Esophagus (tissue), 2 donors: ENCODE results near the gene IFFO2. TPM values are rescaled to one million over a fixed set of nuclear protein-coding genes. Genes with fewer than 3 reads are reported as not detected.
A peak's percentile ranks its signal among the peaks of the same experiment; 100 is the strongest.

Experiments used
- H3K27ac ChIP-seq, 2 donors: one replicate each; pipeline ENCODE4 v1.5.1; 2013; ENCODE audit warnings: low read depth in 2 of 2, mild to moderate bottlenecking in 2 of 2, inconsistent platforms in 1 of 2, low read length in 1 of 2, moderate library complexity in 1 of 2
- H3K27me3 ChIP-seq, 2 donors: one replicate each; pipeline ENCODE4 v1.6.1; 2013; ENCODE audit warnings: low read length in 2 of 2, control low read depth in 1 of 2, mild to moderate bottlenecking in 1 of 2; ENCODE audit not compliant: insufficient read depth in 2 of 2, control insufficient read depth in 1 of 2
- H3K36me3 ChIP-seq, 2 donors: one replicate each; pipeline ENCODE4 v1.6.1; 2013; ENCODE audit warnings: low read length in 1 of 2; ENCODE audit not compliant: control insufficient read depth in 2 of 2, insufficient read depth in 2 of 2
- H3K4me1 ChIP-seq, 2 donors: one replicate each; pipeline ENCODE4 v1.6.1; 2013; ENCODE audit warnings: low read length in 1 of 2; ENCODE audit not compliant: control insufficient read depth in 2 of 2, insufficient read depth in 2 of 2
- H3K4me3 ChIP-seq, 2 donors: one replicate each; pipeline ENCODE4 v1.5.1; 2013; ENCODE audit warnings: low read length in 2 of 2, mild to moderate bottlenecking in 2 of 2, low read depth in 1 of 2, moderate library complexity in 1 of 2
- H3K9me3 ChIP-seq, 2 donors: one replicate each; pipeline ENCODE4 v1.6.1; 2013; ENCODE audit warnings: mild to moderate bottlenecking in 2 of 2, low read depth in 1 of 2, low read length in 1 of 2, moderate library complexity in 1 of 2; ENCODE audit not compliant: control insufficient read depth in 2 of 2, insufficient read depth in 1 of 2
- WGBS, 2 donors: extraction: QIAGEN DNeasy Blood & Tissue Kit; methylation state at CpG; one replicate each; pipeline ENCODE4 v1.1.7; 2013; 5-methylcytosine and 5-hydroxymethylcytosine counted together
- polyA plus RNA-seq, 2 donors: library from polyadenylated mRNA; stranded (reverse); fragments of 200-250 nt; gene quantifications; one replicate each; pipeline ENCODE4 v1.2.3, GENCODE V29; 2013
- donor health status: healthy with polysubstance abuse.
- donor health status: Bipolar disorder and iron deficiency.

IFFO2 gene
- polyA plus RNA-seq, 2 donors, result 28.7 to 51.9 TPM

DNA sequence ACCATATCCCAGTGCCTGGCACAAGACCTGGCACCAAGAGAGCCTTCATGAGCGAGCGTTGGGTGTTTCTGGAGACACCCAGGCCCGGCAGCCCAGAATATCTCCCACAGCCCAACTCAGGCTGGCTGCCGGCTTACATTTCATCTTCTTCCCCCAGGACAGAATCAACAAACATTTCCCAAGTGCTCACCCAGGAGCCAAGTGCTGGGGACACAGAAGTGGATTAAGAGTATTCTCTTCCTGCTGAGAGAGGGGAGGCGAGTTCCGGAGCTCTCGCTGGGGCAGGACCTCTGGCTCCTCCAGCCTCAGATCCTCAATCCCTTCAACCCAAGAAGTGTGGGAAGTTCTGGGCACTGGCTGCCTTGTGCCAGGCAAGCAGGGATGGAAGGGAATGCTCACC is 23.6 kb downstream of the IFFO2 start:
- Histone ChIP-seq H3K36me3 (peaks cover 0 to 2% of the 10 kb centered on the region in 2 donors), H3K27ac (peak overlapping the region in 1 of 2 donors; percentile 67), H3K4me3 (no peak overlapping the region), H3K27me3 (no peaks in the 10 kb centered on the region), H3K4me1 (peaks cover 20 to 43% of the 10 kb centered on the region in 2 donors), H3K9me3 (no peaks in the 10 kb centered on the region)
- WGBS, 2 donors, result 47 to 50% methylated on average over 7 of the region's 7 CpGs

DNA sequence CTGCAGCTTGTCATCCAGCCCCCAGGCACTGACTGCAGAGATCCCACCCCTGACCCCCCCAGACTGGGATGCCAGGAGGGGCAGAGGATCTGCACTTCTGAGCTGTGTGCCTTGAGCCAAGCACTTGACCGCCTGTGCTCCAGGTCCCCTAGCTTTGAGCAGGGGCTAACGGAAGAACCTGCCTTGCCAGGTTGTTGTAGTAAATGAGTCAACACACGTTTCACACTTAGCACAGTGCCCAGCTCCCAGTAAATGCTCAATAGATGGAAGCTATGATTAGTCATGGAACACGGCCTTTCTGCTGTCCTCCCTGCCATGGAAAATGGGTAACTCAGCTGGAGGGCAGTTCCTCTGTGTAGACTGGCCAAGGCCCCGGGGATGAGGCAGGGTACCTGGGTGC is 24.1 kb downstream of the IFFO2 start:
- no peaks in the 10 kb centered on the region for H3K27me3 ChIP-seq
- H3K9me3 ChIP-seq, result no peaks in the 10 kb centered on the region
- WGBS, 2 donors, result 45 to 56% methylated on average over 5 of the region's 5 CpGs
- peak overlapping the region in 1 of 2 donors; percentile 67 for H3K27ac ChIP-seq
- H3K4me1 ChIP-seq, result peaks cover 21 to 46% of the 10 kb centered on the region in 2 donors
- H3K36me3 ChIP-seq, result peaks cover 0 to 2% of the 10 kb centered on the region in 2 donors
- H3K4me3 ChIP-seq, result no peak overlapping the region

DNA sequence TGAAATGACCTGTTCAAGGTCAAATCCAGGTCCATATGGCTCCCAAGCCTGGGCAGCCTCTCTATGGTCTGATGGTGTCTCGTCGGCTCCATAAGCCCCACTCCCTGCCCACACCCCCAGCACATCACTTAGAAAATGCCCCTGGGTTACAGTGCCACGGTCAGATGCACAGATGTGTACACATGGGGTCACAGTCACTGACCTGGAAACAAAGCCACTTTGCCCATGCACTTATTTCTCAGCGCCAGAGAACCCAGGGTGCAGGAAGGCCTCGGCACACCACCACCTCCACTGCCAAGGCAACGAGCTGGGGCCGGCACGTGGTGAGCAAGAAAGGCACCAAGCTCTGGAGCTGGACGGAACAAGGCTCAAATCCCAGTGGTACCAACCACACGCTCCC is 24.7 kb downstream of the IFFO2 start:
- Histone ChIP-seq H3K27me3 (no peaks in the 10 kb centered on the region), H3K36me3 (peaks cover 0 to 2% of the 10 kb centered on the region in 2 donors), H3K4me1 (peaks cover 23 to 48% of the 10 kb centered on the region in 2 donors), H3K9me3 (no peaks in the 10 kb centered on the region), H3K27ac (no peak overlapping the region), H3K4me3 (no peak overlapping the region)
- WGBS, 2 donors, result 81 to 88% methylated on average over 10 of the region's 10 CpGs

DNA sequence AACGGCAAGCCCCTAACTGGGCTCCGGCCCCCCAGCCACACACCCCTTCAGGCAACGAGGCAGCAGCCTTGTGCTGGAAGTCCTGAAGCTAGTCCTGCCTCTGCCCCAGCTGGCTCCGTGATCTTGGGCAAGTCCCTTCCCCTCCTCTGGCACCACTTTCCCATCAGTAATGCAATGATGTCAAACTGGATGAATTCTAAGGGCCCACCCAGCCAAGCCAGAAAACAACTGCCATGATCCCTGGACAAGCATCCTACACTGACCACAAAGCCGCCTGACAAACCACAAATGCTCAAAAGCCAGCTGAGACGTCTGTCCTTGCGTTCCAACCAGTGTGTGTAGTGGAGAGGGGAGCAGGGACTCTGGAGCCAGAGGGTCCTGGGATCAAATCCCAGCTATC is 26.8 kb downstream of the IFFO2 start:
- whole genome bisulfite sequencing, 2 donors, result 63 to 64% methylated on average over 6 to 7 of the region's 7 CpGs
- H3K36me3 ChIP-seq, result no peaks in the 10 kb centered on the region
- H3K27me3 ChIP-seq, result no peaks in the 10 kb centered on the region
- peaks cover 28 to 51% of the 10 kb centered on the region in 2 donors for H3K4me1 ChIP-seq
- H3K4me3 ChIP-seq, result no peak overlapping the region
- no peaks in the 10 kb centered on the region for H3K9me3 ChIP-seq
- H3K27ac ChIP-seq, result no peak overlapping the region

DNA sequence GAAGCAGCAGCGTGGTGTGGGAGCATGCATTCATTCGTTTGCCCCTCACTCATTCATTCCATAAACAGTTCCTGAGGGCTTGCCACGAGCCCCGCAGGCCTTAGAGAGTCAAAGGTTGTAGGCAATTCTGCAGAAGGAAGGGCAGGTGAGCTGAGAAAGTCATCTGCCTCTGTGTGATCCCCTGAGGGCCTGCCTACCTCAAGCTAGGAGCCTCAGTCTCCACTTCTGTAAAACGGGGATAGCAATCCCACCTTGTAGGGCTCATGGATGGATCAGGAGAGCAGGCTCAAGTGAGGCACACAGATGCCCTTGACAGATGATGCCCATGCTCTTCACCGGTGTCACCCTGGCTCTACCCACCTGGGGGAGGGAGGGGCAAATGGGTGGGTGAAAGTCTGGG is 27.5 kb downstream of the IFFO2 start:
- 87% methylated on average over 6 of the region's 6 CpGs for WGBS, 2 donors
- H3K27ac ChIP-seq, result no peak overlapping the region
- H3K9me3 ChIP-seq, result no peaks in the 10 kb centered on the region
- H3K27me3 ChIP-seq, result no peaks in the 10 kb centered on the region
- H3K4me1 ChIP-seq, result peaks cover 34 to 54% of the 10 kb centered on the region in 2 donors
- no peaks in the 10 kb centered on the region for H3K36me3 ChIP-seq
- no peak overlapping the region for H3K4me3 ChIP-seq

- Histone ChIP-seq H3K9me3 (no peaks in the 10 kb centered on the region), H3K27me3 (no peaks in the 10 kb centered on the region), H3K27ac (no peak overlapping the region), H3K4me1 (peaks cover 33 to 59% of the 10 kb centered on the region in 2 donors), H3K36me3 (no peaks in the 10 kb centered on the region), H3K4me3 (no peak overlapping the region)
- WGBS, 2 donors, result 79 to 81% methylated on average over 8 of the region's 8 CpGs
Measured at GRCh38 chr1:18928406-18928805, 28.1 kb downstream of the IFFO2 start.

DNA sequence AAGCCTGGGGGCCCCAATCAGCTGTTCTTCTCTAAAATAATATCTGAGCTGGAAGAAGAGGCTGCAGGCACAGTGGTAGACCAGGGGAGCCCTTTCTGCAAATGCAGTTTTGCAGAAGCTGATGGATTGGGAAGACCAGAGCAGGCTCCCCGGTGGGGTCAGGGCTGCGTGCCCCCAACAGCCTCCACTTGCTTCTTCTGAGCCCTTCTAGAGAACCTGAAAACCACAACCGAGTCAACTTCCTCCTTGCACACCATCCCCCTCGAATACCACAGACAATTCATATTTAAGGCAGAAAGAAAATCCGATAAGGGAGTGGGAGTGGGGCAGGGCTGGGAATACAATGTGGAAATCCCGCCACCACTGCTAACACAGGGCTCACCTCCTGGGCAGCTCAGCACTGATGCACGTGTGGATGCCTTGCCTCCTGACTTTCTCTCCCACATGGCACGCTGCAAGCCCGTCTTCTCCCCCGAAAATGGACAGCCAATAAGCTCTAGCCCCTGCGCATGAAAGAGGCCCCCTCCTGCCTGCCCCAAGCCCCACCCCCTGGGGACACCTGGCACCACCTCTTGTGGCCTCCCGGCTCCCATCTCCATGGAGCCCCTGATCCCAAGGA is 28.7 kb downstream of the IFFO2 start:
- H3K4me1 ChIP-seq, result peaks cover 28 to 59% of the 10 kb centered on the region in 2 donors
- no peak overlapping the region for H3K4me3 ChIP-seq
- H3K36me3 ChIP-seq, result no peaks in the 10 kb centered on the region
- H3K27me3 ChIP-seq, result no peaks in the 10 kb centered on the region
- WGBS, 2 donors, result 50 to 52% methylated on average over 12 of the region's 12 CpGs
- peak overlapping the region; percentile 90 to 91 for H3K27ac ChIP-seq
- no peaks in the 10 kb centered on the region for H3K9me3 ChIP-seq

DNA sequence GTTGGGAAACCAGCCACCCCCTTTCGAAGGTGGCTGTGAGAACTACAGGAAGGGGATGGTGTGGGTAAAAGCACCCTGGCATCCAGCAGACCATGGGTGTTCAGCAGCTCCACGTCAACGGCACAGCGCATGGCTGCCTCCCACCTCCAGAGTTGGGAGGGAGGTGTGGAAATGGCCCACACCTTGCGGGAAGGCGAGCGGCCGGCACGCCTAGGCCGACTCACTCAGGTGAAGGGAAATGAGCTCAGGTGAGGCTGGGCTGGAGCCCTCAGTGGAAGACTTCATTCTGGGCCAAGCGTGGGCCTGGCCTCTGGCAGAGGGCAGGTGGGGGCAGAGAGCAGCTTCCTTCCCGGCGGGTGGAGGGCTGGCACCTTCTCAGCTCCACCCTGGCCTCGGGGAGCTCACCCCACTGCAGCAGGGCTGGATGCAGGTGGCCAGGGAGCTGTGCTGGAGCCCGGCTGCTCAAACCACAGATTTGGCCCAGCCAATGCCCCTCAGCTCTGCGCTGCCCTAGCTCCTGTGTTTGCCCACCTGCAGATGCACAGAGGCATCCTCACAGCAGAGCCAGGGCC is 29.3 kb downstream of the IFFO2 start:
- H3K4me3 ChIP-seq, result peak overlapping the region in 1 of 2 donors; percentile 1
- peaks cover 26 to 58% of the 10 kb centered on the region in 2 donors for H3K4me1 ChIP-seq
- no peaks in the 10 kb centered on the region for H3K9me3 ChIP-seq
- no peaks in the 10 kb centered on the region for H3K36me3 ChIP-seq
- 28 to 43% methylated on average over 16 of the region's 16 CpGs for WGBS, 2 donors
- peak overlapping the region; percentile 90 to 91 for H3K27ac ChIP-seq
- no peaks in the 10 kb centered on the region for H3K27me3 ChIP-seq

DNA sequence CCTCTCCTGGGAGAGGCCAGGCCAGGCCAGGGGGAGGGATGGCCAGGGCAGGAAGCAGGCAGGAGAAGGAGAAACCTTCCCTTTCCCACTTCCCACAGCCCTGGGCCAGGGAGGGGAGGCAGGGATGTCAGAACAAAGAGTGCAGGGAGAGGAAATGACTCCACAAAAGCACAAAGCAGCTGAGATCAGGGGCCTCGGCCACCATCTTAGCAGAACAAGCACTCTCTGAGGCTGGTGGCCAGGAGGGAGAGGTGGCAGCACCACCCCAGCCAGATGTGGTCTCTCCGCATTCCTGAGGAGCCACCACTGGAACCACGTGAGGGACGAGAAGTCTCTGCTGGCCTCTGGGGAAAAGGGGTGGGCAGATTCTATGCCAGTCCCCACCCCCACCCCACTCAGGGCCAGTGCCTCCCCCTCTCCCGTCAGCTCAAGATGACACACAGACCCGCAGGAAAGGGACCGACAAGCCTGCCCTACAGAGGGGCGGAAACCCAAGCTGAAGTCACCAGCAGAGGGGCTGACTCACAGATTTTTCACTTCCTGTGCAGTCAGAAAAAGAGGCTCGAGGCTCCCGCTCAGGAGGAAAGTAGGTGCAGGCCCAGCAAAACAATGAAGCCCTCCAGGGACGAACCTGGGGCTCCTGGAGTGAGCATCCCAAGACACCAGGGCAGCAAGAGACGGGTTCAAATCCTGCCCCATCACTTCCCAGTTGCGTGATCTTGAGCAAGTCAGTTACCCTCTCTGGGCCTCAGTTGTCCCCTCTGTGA is 30.0 kb downstream of the IFFO2 start:
- WGBS, 2 donors, result 18 to 49% methylated on average over 13 of the region's 13 CpGs
- no peaks in the 10 kb centered on the region for H3K9me3 ChIP-seq
- no peaks in the 10 kb centered on the region for H3K36me3 ChIP-seq
- peak overlapping the region in 1 of 2 donors; percentile 1 for H3K4me3 ChIP-seq
- H3K27ac ChIP-seq, result peak overlapping the region; percentile 90 to 91
- H3K4me1 ChIP-seq, result peaks cover 22 to 58% of the 10 kb centered on the region in 2 donors
- H3K27me3 ChIP-seq, result no peaks in the 10 kb centered on the region
